Transverse colon (tissue), 4 donors: ENCODE data around the gene NT5DC1. TPM values are rescaled to one million over a fixed set of nuclear protein-coding genes. Genes with fewer than 3 reads are reported as not detected.

ENCODE experiments used
- DNase-seq: peaks from one replicate; pipeline ENCODE4 v3.0.0-alpha.2; 2019
- H3K27ac ChIP-seq, 4 donors: fragments of 200-600 bp; sonication (generic); 2 replicates each; pipeline ENCODE4 v1.5.1; 2016 to 2018; ENCODE audit warnings: inconsistent platforms in 4 of 4
- H3K27me3 ChIP-seq: fragments of 200-600 bp; sonication (generic); 2 replicates; pipeline ENCODE4 v1.5.1; 2017; ENCODE audit warnings: inconsistent platforms
- H3K36me3 ChIP-seq, 4 donors: fragments of 200-600 bp; sonication (generic); 2 replicates each; pipeline ENCODE4 v1.5.1; 2017 to 2019; ENCODE audit warnings: inconsistent platforms in 4 of 4
- H3K4me1 ChIP-seq, 4 donors: fragments of 200-600 bp; sonication (generic); 2 replicates each; pipeline ENCODE4 v1.5.1; 2017 to 2020; ENCODE audit warnings: inconsistent platforms in 4 of 4
- H3K4me3 ChIP-seq, 4 donors: fragments of 200-600 bp; sonication (generic); 1 replicate in 1 of 4; 2 replicates in 3 of 4; pipeline versions ENCODE4 v1.5.1 to v1.6.1; 2017 to 2019; ENCODE audit warnings: inconsistent platforms in 4 of 4
- H3K9me3 ChIP-seq, 2 donors: fragments of 200-600 bp; sonication (generic); 2 replicates each; pipeline ENCODE4 v1.5.1; 2017 to 2019; ENCODE audit warnings: inconsistent platforms in 2 of 2
- CTCF ChIP-seq, 5 experiments: fragments of 200-600 bp in 3 of 5; fragments of 450-650 bp in 2 of 5; sonication (generic) in 3 of 5; IDR thresholded peaks; 1 replicate in 2 of 5; 2 replicates in 3 of 5; pipeline ENCODE4 v1.5.1; 2016 to 2017; ENCODE audit warnings: antibody characterized with exemption in 5 of 5, inconsistent platforms in 3 of 5, mild to moderate bottlenecking in 2 of 5, moderate library complexity in 1 of 5
- EP300 ChIP-seq: sonication (generic); formaldehyde crosslinking; IDR thresholded peaks from one replicate; pipeline ENCODE4 v1.6.1; 2017; ENCODE audit warnings: antibody characterized with exemption, low read depth
- POLR2A ChIP-seq: fragments of 450-650 bp; IDR thresholded peaks from one replicate; pipeline ENCODE4 v1.6.1; 2016; ENCODE audit warnings: antibody characterized with exemption, mild to moderate bottlenecking, moderate library complexity
- POLR2AphosphoS5 ChIP-seq, 3 donors: sonication (generic); formaldehyde crosslinking; IDR thresholded peaks; one replicate each; pipeline ENCODE4 v1.6.1; 2016; ENCODE audit warnings: antibody characterized with exemption in 3 of 3
- WGBS, 2 donors: methylation state at CpG; one replicate each; pipeline ENCODE4 v1.1.5; 2018; ENCODE audit warnings: low coverage in 1 of 2; 5-methylcytosine and 5-hydroxymethylcytosine counted together
- in situ Hi-C, 4 donors: fragments of 200-750 bp; cut with MboI; loops; one replicate each; pipeline versions ENCODE4 v1.15.0 to v1.15.1; 2017; ENCODE audit warnings: low sequenced_read_pairs in 3 of 4, low pct_ligation_motif_present in 1 of 4, low pct_unique_long_range_greater_than_20kb in 1 of 4
- intact Hi-C: fragments of 100-400 bp; cut with DNase I; formaldehyde crosslinking; loops from one replicate; pipeline ENCODE4 v1.15.1; 2023; ENCODE audit warnings: low total_unique reads
- total RNA-seq, 4 donors: library from RNA; depleted of rRNA; stranded (reverse); fragments of >200 nt; gene quantifications; one replicate each; pipeline ENCODE4 v1.1.0, GENCODE V29; 2016

Gene NT5DC1
- total RNA-seq, 4 donors from 2014 or later, result 5.4 to 18.6 (median 12.4) TPM

GRCh38 chr6:116248577-116248976 is 147.9 kb downstream of the NT5DC1 start:
- 93 to 95% methylated on average over 2 of the region's 2 CpGs for WGBS, 2 donors
- TF ChIP-seq CTCF (IDR thresholded peaks at IDR 0.05) (no peak), EP300 (no peak), POLR2AphosphoS5 (IDR thresholded peaks at IDR 0.05) (no peak), POLR2A (no peak)
- in situ Hi-C loops (no loop called here), intact Hi-C loops (no loop called here)
- no peak overlapping the region for H3K4me3 ChIP-seq
- H3K4me1 ChIP-seq, result peaks cover 15 to 40% (median 29%) of the 10 kb centered on the region in 4 donors
- H3K27me3 ChIP-seq, result no peaks in the 10 kb centered on the region
- H3K9me3 ChIP-seq, result no peaks in the 10 kb centered on the region
- DNase-seq, result no peak
- H3K27ac ChIP-seq, result no peak overlapping the region
- H3K36me3 ChIP-seq, result peaks cover 0 to 6% (median 0%) of the 10 kb centered on the region in 4 donors

GRCh38 chr6:116251568-116252384 is 151.1 kb downstream of the NT5DC1 start:
- WGBS, 2 donors, result 70 to 80% methylated on average over 2 to 6 of the region's 6 CpGs
- no peak for DNase-seq
- Histone ChIP-seq H3K4me1 (peaks cover 23 to 51% (median 41%) of the 10 kb centered on the region in 4 donors), H3K9me3 (no peaks in the 10 kb centered on the region), H3K27me3 (no peaks in the 10 kb centered on the region), H3K4me3 (no peak overlapping the region), H3K27ac (peak overlapping the region in 1 of 4 donors; percentile 5), H3K36me3 (no peaks in the 10 kb centered on the region)
- in situ Hi-C loops, result no loop called here
- intact Hi-C loops, result no loop called here
- TF ChIP-seq POLR2AphosphoS5 (IDR thresholded peaks at IDR 0.05) (no peak), EP300 (no peak), CTCF (IDR thresholded peaks at IDR 0.05) (no peak), POLR2A (no peak)

- intact Hi-C loops, result no loop called here
- in situ Hi-C loops, result no loop called here
- 15 to 41% methylated on average over 6 to 11 of the region's 11 CpGs for WGBS, 2 donors
Observed at GRCh38 chr6:116253188-116253504, 152.5 kb downstream of the NT5DC1 start.

More at GRCh38 chr6:116253188-116253504, 152.5 kb downstream of the NT5DC1 start:
- Histone ChIP-seq H3K4me1 (peaks cover 23 to 51% (median 41%) of the 10 kb centered on the region in 4 donors), H3K36me3 (no peaks in the 10 kb centered on the region), H3K4me3 (peak overlapping the region; percentile 74 to 98 (median 81)), H3K27me3 (no peaks in the 10 kb centered on the region), H3K27ac (peak overlapping the region; percentile 86 to 93 (median 90)), H3K9me3 (no peaks in the 10 kb centered on the region)
- DNase-seq, result no peak
- TF ChIP-seq POLR2A, result no peak
- no peak for TF ChIP-seq POLR2AphosphoS5 (IDR thresholded peaks at IDR 0.05)
- no peak for TF ChIP-seq EP300
- no peak for TF ChIP-seq CTCF (IDR thresholded peaks at IDR 0.05)
